ENCODE measurements around the gene CTNS. TPM values are rescaled to one million over a fixed set of nuclear protein-coding genes. Genes with fewer than 3 reads are reported as not detected.

Gene CTNS
- polyA plus RNA-seq, 4 donors = 5.4 to 19.7 (median 7.0) TPM

DNA sequence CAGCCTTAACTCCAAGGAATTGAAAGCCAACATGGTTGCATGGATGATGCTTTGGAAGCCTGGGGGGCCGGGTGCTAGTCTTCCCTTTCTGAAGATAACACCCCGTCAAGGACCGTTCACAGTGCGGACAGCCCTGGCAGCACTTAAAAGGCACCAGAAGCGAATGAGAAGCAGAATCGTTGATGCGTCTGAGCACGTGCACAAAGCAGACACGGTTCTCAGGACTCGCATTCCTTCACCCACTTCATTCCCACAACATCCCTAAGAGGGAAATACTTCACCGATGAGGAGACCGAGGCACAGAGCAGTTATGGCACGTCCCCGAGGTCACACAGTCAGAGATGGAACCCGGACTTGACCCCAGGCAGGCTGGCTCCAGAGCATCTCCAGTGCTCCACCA, 41.6 kb upstream of the CTNS start:
- no peak overlapping the region for H3K27ac ChIP-seq (ENCODE audit: low read depth in 1 of 3, low read length in 2 of 3)
- FAIRE-seq = no peak
- no peak for DNase-seq
- no peaks in the 10 kb centered on the region for H3K9me3 ChIP-seq (ENCODE audit: control insufficient read depth in 2 of 2, insufficient read depth in 1 of 2, low read depth in 1 of 2, low read length in 1 of 2)
- WGBS, 3 donors = 80 to 90% (median 86%) methylated on average over 15 of the region's 15 CpGs
- no peak overlapping the region for H3K4me3 ChIP-seq (ENCODE audit: low read depth in 1 of 3, low read length in 3 of 3)
- peaks cover 0 to 74% (median 15%) of the 10 kb centered on the region in 3 donors for H3K36me3 ChIP-seq (ENCODE audit: control insufficient read depth in 3 of 3, insufficient read depth in 2 of 3, low read depth in 1 of 3, low read length in 3 of 3)
- H3K4me1 ChIP-seq (ENCODE audit: control insufficient read depth in 3 of 3, insufficient read depth in 2 of 3, low read depth in 1 of 3, low read length in 2 of 3) = no peaks in the 10 kb centered on the region
- no peaks in the 10 kb centered on the region for H3K27me3 ChIP-seq (ENCODE audit: control insufficient read depth in 3 of 3, insufficient read depth in 3 of 3, low read length in 3 of 3)

DNA sequence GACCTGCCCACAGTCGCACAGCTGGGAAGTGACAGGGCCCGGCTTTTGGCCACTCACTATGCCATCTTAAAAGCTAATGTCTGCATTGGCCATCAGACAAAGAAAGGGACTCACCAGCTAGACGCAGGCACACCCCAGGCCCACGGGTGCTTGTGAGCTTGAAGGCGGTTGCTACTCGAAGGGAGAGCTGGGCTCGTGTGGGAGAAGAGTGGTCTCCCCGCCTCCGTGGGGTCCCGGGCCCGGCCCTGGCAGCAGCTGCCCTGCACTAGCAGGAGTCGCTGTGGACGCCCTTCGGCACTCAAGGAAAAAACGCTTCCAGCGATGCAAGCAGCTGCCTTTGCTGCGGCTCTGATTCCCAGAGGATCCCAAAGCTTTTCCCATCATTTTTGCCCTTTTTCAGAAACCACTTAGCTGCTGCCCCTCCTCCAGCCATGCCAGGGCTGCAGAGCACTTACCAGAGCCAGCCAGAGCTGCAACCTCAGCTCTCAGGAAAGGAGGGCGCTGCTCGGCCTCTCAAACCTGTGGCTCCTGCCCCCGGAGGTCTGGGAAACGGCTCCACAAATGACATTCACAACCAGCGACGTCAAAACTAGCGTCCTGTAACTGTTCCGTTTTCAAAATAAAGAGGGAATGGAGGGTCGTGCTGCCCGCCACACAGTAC, 39.6 kb upstream of the CTNS start:
- Histone ChIP-seq H3K4me3 (ENCODE audit: low read depth in 1 of 3, low read length in 3 of 3) (no peak overlapping the region), H3K36me3 (ENCODE audit: control insufficient read depth in 3 of 3, insufficient read depth in 2 of 3, low read depth in 1 of 3, low read length in 3 of 3) (peaks cover 0 to 69% (median 3%) of the 10 kb centered on the region in 3 donors), H3K9me3 (ENCODE audit: control insufficient read depth in 2 of 2, insufficient read depth in 1 of 2, low read depth in 1 of 2, low read length in 1 of 2) (no peaks in the 10 kb centered on the region), H3K4me1 (ENCODE audit: control insufficient read depth in 3 of 3, insufficient read depth in 2 of 3, low read depth in 1 of 3, low read length in 2 of 3) (no peaks in the 10 kb centered on the region), H3K27ac (ENCODE audit: low read depth in 1 of 3, low read length in 2 of 3) (no peak overlapping the region), H3K27me3 (ENCODE audit: control insufficient read depth in 3 of 3, insufficient read depth in 3 of 3, low read length in 3 of 3) (no peaks in the 10 kb centered on the region)
- 91 to 95% (median 93%) methylated on average over 27 of the region's 27 CpGs for WGBS, 3 donors
- FAIRE-seq = no peak
- no peak for DNase-seq

DNA sequence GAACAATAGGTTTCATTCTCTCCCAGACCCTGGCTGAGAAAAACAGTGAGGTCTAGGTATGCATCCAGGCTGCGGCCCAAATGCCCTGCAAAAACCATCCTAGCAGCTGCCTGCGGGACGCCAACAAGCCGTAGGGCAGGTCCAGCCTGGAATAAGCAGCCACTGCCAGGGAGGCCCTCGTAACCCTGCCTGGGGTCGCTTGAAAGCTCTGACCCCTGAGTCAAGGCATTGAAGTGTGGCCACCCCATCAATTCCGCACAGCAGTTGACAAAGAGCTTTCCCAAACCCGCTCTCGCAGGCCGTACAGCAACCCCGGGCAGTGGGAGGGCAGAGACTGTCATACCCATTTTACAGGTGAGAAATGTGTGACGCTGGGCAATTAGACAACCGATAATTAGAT, 38.5 kb upstream of the CTNS start:
- 88 to 96% (median 89%) methylated on average over 13 of the region's 13 CpGs for WGBS, 3 donors
- H3K36me3 ChIP-seq (ENCODE audit: control insufficient read depth in 3 of 3, insufficient read depth in 2 of 3, low read depth in 1 of 3, low read length in 3 of 3) = peaks cover 0 to 68% (median 3%) of the 10 kb centered on the region in 3 donors
- no peaks in the 10 kb centered on the region for H3K27me3 ChIP-seq (ENCODE audit: control insufficient read depth in 3 of 3, insufficient read depth in 3 of 3, low read length in 3 of 3)
- DNase-seq (no peak), FAIRE-seq (no peak)
- H3K4me1 ChIP-seq (ENCODE audit: control insufficient read depth in 3 of 3, insufficient read depth in 2 of 3, low read depth in 1 of 3, low read length in 2 of 3) = no peaks in the 10 kb centered on the region
- H3K9me3 ChIP-seq (ENCODE audit: control insufficient read depth in 2 of 2, insufficient read depth in 1 of 2, low read depth in 1 of 2, low read length in 1 of 2) = no peaks in the 10 kb centered on the region
- no peak overlapping the region for H3K27ac ChIP-seq (ENCODE audit: low read depth in 1 of 3, low read length in 2 of 3)
- H3K4me3 ChIP-seq (ENCODE audit: low read depth in 1 of 3, low read length in 3 of 3) = no peak overlapping the region

DNA sequence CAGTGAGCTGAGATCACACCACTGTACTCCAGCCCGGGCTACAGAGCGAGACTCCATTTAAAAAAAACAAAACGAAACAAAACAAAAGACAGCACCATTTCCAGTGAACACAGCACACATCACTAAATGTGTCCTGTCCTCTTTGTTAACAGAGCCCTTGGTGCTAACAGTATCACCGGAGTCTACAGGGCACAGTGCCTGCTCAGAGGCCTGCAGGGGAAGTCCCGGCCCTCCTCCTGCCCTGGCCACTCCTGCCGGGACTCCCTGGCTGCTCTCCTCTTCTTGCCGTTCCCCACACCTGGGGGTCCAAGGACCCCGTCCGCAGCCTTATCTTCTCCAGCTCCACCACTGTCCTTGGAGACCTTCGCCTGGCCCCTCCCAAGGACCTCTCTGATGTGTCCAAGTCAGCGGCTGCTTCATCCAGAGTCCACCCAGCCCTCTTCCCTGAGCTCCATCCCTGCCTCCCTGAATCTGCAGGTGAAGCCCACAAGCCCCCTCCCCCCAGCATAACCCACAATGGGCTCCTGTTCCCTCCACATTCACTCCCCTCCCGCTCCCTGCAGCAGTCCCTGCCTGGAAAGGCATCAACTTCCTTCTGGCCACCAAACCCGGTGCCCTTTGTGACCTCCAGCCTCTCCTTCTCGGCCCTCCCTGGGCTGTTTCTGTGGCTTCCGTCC, 35.9 kb upstream of the CTNS start:
- Histone ChIP-seq H3K27ac (ENCODE audit: low read depth in 1 of 3, low read length in 2 of 3) (no peak overlapping the region), H3K4me3 (ENCODE audit: low read depth in 1 of 3, low read length in 3 of 3) (no peak overlapping the region), H3K9me3 (ENCODE audit: control insufficient read depth in 2 of 2, insufficient read depth in 1 of 2, low read depth in 1 of 2, low read length in 1 of 2) (no peaks in the 10 kb centered on the region), H3K4me1 (ENCODE audit: control insufficient read depth in 3 of 3, insufficient read depth in 2 of 3, low read depth in 1 of 3, low read length in 2 of 3) (no peaks in the 10 kb centered on the region), H3K36me3 (ENCODE audit: control insufficient read depth in 3 of 3, insufficient read depth in 2 of 3, low read depth in 1 of 3, low read length in 3 of 3) (peaks cover 0 to 71% (median 3%) of the 10 kb centered on the region in 3 donors), H3K27me3 (ENCODE audit: control insufficient read depth in 3 of 3, insufficient read depth in 3 of 3, low read length in 3 of 3) (no peaks in the 10 kb centered on the region)
- DNase-seq (no peak), FAIRE-seq (no peak)
- WGBS, 3 donors = 88 to 90% (median 90%) methylated on average over 15 of the region's 15 CpGs

DNA sequence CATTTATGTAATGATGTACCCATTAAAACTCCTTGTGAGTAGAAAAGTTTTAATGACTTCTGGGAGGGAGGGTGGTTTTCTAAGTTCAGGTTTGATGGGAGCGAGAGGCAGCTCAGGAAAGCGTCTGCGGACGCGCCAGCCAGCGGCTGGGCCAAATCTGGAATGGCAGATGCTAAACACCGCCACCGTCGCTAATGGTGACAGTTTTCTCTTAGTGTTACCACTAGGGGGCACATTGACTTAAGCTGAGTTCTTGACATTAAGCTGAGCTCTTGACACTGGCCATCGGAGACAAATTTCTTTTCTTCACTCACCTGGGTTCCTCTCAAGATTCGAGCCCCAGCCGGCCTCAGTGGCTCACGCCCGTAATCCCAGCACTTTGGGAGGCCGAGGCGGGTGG, 34.1 kb upstream of the CTNS start:
- DNase-seq = peak; percentile 28 to 41

DNA sequence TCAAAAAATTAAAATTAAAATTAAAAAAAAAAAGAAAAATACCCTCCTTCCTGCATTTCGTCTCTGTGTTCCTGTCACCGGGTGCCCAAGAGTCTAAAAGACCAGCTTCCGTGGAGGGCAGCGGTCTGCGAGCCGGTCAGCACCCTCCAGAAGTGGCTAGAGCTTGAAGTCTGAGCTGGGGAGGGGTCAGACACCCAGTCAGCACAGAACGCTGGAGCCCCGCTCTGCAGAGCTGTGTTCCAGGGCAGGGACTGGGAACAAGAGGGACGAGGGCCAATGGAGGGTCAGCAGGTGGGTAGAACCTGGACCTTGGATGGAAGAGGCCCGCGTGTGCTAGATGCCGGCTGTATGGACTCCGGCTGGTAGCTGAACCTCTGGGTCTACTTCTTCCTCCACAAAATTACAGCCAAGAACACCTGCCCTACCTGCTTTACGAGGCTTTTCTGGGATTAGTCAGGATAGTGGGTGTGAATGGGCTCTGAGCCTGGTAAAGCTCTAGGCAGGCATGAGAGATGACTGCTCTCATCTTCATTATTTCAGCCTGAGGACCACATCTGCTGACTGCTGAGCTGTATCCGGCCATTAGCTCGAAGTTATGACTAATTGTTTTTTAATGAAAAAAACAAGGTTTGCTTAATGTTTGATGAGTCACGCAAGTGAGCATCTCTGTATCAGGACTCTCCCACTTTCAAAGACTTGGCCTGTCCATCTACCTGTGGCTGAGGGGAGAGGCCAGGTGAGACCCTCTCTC, 33.3 kb upstream of the CTNS start:
- no peaks in the 10 kb centered on the region for H3K9me3 ChIP-seq (ENCODE audit: control insufficient read depth in 2 of 2, insufficient read depth in 1 of 2, low read depth in 1 of 2, low read length in 1 of 2)
- H3K27ac ChIP-seq (ENCODE audit: low read depth in 1 of 3, low read length in 2 of 3) = no peak overlapping the region
- WGBS, 3 donors = 89 to 90% (median 90%) methylated on average over 17 of the region's 17 CpGs
- H3K4me1 ChIP-seq (ENCODE audit: control insufficient read depth in 3 of 3, insufficient read depth in 2 of 3, low read depth in 1 of 3, low read length in 2 of 3) = no peaks in the 10 kb centered on the region
- no peaks in the 10 kb centered on the region for H3K27me3 ChIP-seq (ENCODE audit: control insufficient read depth in 3 of 3, insufficient read depth in 3 of 3, low read length in 3 of 3)
- DNase-seq (no peak), FAIRE-seq (no peak)
- no peak overlapping the region for H3K4me3 ChIP-seq (ENCODE audit: low read depth in 1 of 3, low read length in 3 of 3)
- peaks cover 0 to 72% (median 4%) of the 10 kb centered on the region in 3 donors for H3K36me3 ChIP-seq (ENCODE audit: control insufficient read depth in 3 of 3, insufficient read depth in 2 of 3, low read depth in 1 of 3, low read length in 3 of 3)

More for the DNA sequence above, 34.1 kb upstream of the CTNS start:
- WGBS, 3 donors = 78 to 92% (median 85%) methylated on average over 16 of the region's 16 CpGs
- H3K4me3 ChIP-seq (ENCODE audit: low read depth in 1 of 3, low read length in 3 of 3) = no peak overlapping the region
- H3K36me3 ChIP-seq (ENCODE audit: control insufficient read depth in 3 of 3, insufficient read depth in 2 of 3, low read depth in 1 of 3, low read length in 3 of 3) = peaks cover 0 to 71% (median 2%) of the 10 kb centered on the region in 3 donors
- no peak overlapping the region for H3K27ac ChIP-seq (ENCODE audit: low read depth in 1 of 3, low read length in 2 of 3)
- FAIRE-seq = no peak
- H3K9me3 ChIP-seq (ENCODE audit: control insufficient read depth in 2 of 2, insufficient read depth in 1 of 2, low read depth in 1 of 2, low read length in 1 of 2) = no peaks in the 10 kb centered on the region
- no peaks in the 10 kb centered on the region for H3K27me3 ChIP-seq (ENCODE audit: control insufficient read depth in 3 of 3, insufficient read depth in 3 of 3, low read length in 3 of 3)
- H3K4me1 ChIP-seq (ENCODE audit: control insufficient read depth in 3 of 3, insufficient read depth in 2 of 3, low read depth in 1 of 3, low read length in 2 of 3) = no peaks in the 10 kb centered on the region

DNA sequence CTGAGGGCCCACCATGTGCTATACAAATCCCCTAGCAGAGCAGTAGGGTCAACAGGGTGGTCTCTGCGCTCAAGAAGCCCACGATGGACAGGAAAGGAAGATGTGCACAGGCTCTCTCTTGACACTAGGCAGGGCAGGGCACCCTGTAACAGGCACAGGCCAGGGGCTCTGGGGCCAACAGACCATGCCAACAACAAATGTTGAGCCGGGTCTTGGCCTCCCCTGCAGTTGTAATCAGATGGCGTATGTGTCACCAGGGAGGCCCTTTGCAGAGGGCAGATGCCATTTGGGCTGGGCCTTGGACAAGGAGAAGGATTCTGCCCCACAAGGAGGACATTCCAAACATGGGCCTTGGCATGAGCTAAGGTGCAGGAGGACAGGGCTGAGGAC, 32.7 kb upstream of the CTNS start:
- WGBS, 3 donors = 92 to 94% (median 93%) methylated on average over 4 of the region's 4 CpGs

DNA sequence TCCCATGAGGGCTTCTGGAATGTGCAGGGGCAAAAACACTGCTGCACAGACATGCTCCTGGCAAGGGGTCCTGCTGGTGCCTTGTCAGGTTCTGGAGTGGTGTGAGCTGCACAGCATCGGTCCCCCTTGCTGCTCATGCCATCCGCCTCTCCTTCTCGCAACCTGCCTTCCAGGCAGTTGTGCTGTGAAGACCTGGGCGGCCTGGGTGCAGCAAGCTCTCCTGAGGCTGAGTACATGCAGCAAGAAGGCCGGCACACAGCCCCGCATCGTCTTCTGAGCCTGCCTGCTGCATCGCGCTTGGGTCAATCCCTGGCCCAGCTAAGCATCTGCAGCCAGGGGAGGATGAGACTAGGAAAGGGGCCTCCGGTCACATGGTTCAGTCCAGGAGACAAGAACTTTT, 26.9 kb upstream of the CTNS start:
- 85 to 97% (median 97%) methylated on average over 10 of the region's 10 CpGs for WGBS, 3 donors
- Histone ChIP-seq H3K27ac (ENCODE audit: low read depth in 1 of 3, low read length in 2 of 3) (no peak overlapping the region), H3K27me3 (ENCODE audit: control insufficient read depth in 3 of 3, insufficient read depth in 3 of 3, low read length in 3 of 3) (no peaks in the 10 kb centered on the region), H3K9me3 (ENCODE audit: control insufficient read depth in 2 of 2, insufficient read depth in 1 of 2, low read depth in 1 of 2, low read length in 1 of 2) (no peaks in the 10 kb centered on the region), H3K4me1 (ENCODE audit: control insufficient read depth in 3 of 3, insufficient read depth in 2 of 3, low read depth in 1 of 3, low read length in 2 of 3) (no peaks in the 10 kb centered on the region), H3K36me3 (ENCODE audit: control insufficient read depth in 3 of 3, insufficient read depth in 2 of 3, low read depth in 1 of 3, low read length in 3 of 3) (peaks cover 4 to 83% (median 18%) of the 10 kb centered on the region in 3 donors), H3K4me3 (ENCODE audit: low read depth in 1 of 3, low read length in 3 of 3) (no peak overlapping the region)
- FAIRE-seq (no peak), DNase-seq (no peak)

More for the DNA sequence above, 32.7 kb upstream of the CTNS start:
- DNase-seq = no peak
- no peak overlapping the region for H3K4me3 ChIP-seq (ENCODE audit: low read depth in 1 of 3, low read length in 3 of 3)
- H3K36me3 ChIP-seq (ENCODE audit: control insufficient read depth in 3 of 3, insufficient read depth in 2 of 3, low read depth in 1 of 3, low read length in 3 of 3) = peaks cover 0 to 74% (median 5%) of the 10 kb centered on the region in 3 donors
- H3K27ac ChIP-seq (ENCODE audit: low read depth in 1 of 3, low read length in 2 of 3) = no peak overlapping the region
- H3K27me3 ChIP-seq (ENCODE audit: control insufficient read depth in 3 of 3, insufficient read depth in 3 of 3, low read length in 3 of 3) = no peaks in the 10 kb centered on the region
- no peaks in the 10 kb centered on the region for H3K4me1 ChIP-seq (ENCODE audit: control insufficient read depth in 3 of 3, insufficient read depth in 2 of 3, low read depth in 1 of 3, low read length in 2 of 3)
- no peak for FAIRE-seq
- H3K9me3 ChIP-seq (ENCODE audit: control insufficient read depth in 2 of 2, insufficient read depth in 1 of 2, low read depth in 1 of 2, low read length in 1 of 2) = no peaks in the 10 kb centered on the region
